Lower leg skin (tissue), 3 donors: ENCODE results near the gene EEF1AKMT3.

ENCODE experiments used
- CTCF ChIP-seq, 3 donors: fragments of 450-650 bp; IDR thresholded peaks; one replicate each; pipeline ENCODE4 v1.5.1; 2016; ENCODE audit warnings: antibody characterized with exemption in 3 of 3, mild to moderate bottlenecking in 3 of 3, moderate library complexity in 2 of 3
- POLR2A ChIP-seq, 2 donors: fragments of 450-650 bp; IDR thresholded peaks; one replicate each; pipeline ENCODE4 v1.6.1; 2016 to 2017; ENCODE audit warnings: antibody characterized with exemption in 2 of 2, mild to moderate bottlenecking in 1 of 2, moderate library complexity in 1 of 2

- TF ChIP-seq CTCF (IDR thresholded peaks at IDR 0.05) (no peak), POLR2A (IDR thresholded peaks at IDR 0.05) (no peak)
Observed at GRCh38 chr12:57807285-57807684, 34.9 kb downstream of the EEF1AKMT3 start.
